Activated CD8-positive, alpha-beta T cell treated with anti-CD3 and anti-CD28 coated beads for 36 hours (primary cell): Measurements from ENCODE around the gene FMNL3. TPM values are rescaled to one million over a fixed set of nuclear protein-coding genes. Genes with fewer than 3 reads are reported as not detected.

Experiments used
- ATAC-seq: fragments of 200-7000 bp; cut with Tn5 transposase; one replicate; pipeline ENCODE4 v1.10.0; 2021; ENCODE audit warnings: mild to moderate bottlenecking, moderate library complexity
- CTCF ChIA-PET: fragments of 350-600 bp; sonication (Branson Sonifier 250); formaldehyde crosslinking; loops from one replicate; lab custom pipeline; 2021; ENCODE audit warnings: antibody characterized with exemption; lab: Charles Lee
- POLR2A ChIA-PET: fragments of 350-600 bp; sonication (Branson Sonifier 250); formaldehyde crosslinking; loops from one replicate; lab custom pipeline; 2021; ENCODE audit warnings: antibody characterized with exemption; lab: Charles Lee
- DNase-seq: peaks from one replicate; pipeline ENCODE4 v3.0.0-alpha.2; 2020
- H3K27ac Mint-ChIP-seq: one replicate; pipeline ENCODE4 v1.8.0; 2021; ENCODE audit warnings: mild to moderate bottlenecking, mixed read lengths
- H3K27me3 Mint-ChIP-seq: one replicate; pipeline ENCODE4 v1.8.0; 2021; ENCODE audit warnings: mixed read lengths
- H3K36me3 Mint-ChIP-seq: one replicate; pipeline ENCODE4 v1.8.0; 2021; ENCODE audit warnings: low read depth, mixed read lengths
- H3K4me1 Mint-ChIP-seq: one replicate; pipeline ENCODE4 v1.8.0; 2021; ENCODE audit warnings: low read depth, mixed read lengths
- H3K4me3 Mint-ChIP-seq: one replicate; pipeline ENCODE4 v1.8.0; 2021; ENCODE audit warnings: mild to moderate bottlenecking, moderate library complexity, mixed read lengths
- H3K9me3 Mint-ChIP-seq: one replicate; pipeline ENCODE4 v1.8.0; 2021; ENCODE audit warnings: mixed read lengths
- CTCF ChIP-seq: fragments of 200-600 bp; IDR thresholded peaks from one replicate; pipeline ENCODE4 v1.8.0; 2022; ENCODE audit warnings: antibody characterized with exemption, mild to moderate bottlenecking
- intact Hi-C: fragments of 100-400 bp; cut with micrococcal nuclease; formaldehyde crosslinking; loops from one replicate; pipeline ENCODE4 v1.10.0; 2022
- total RNA-seq, 2 experiments: library from RNA; stranded (reverse); gene quantifications; one replicate each; pipeline ENCODE4 v1.2.3, GENCODE V29; 2021

FMNL3 gene
- total RNA-seq, 2 experiments from 2014 or later = 22.8 to 23.5 TPM

GRCh38 chr12:49604856-49605255 lies 102.3 kb downstream of the FMNL3 start:
- Mint-ChIP-seq H3K4me1 (peaks cover 2% of the 10 kb centered on the region), H3K36me3 (no peaks in the 10 kb centered on the region), H3K9me3 (no peaks in the 10 kb centered on the region), H3K4me3 (no peak overlapping the region), H3K27ac (no peak overlapping the region), H3K27me3 (peaks cover 4% of the 10 kb centered on the region)
- intact Hi-C loops = no loop called here
- ChIA-PET CTCF (interaction anchor here (1.3 to 2.8 kb wide), 3 partner anchors 19 to 51 kb away, joined by 3 to 16 read pairs (median 3); no protein-coding TSS in a partner anchor), POLR2A (interaction anchor here (1.0 to 1.4 kb wide), 2 partner anchors 18 to 34 kb away, joined by 3 to 4 read pairs; no protein-coding TSS in a partner anchor)
- DNase-seq = no peak
- ATAC-seq = no peak
- no peak for TF ChIP-seq CTCF

GRCh38 chr12:49603721-49604120 lies 103.5 kb downstream of the FMNL3 start:
- ATAC-seq (no peak), DNase-seq (no peak)
- Mint-ChIP-seq H3K27ac (no peak overlapping the region), H3K9me3 (no peaks in the 10 kb centered on the region), H3K27me3 (peaks cover 1% of the 10 kb centered on the region), H3K36me3 (no peaks in the 10 kb centered on the region), H3K4me1 (peaks cover 2% of the 10 kb centered on the region), H3K4me3 (no peak overlapping the region)
- ChIA-PET POLR2A (no interaction called here), CTCF (interaction anchor here (1.3 to 2.8 kb wide), 4 partner anchors 10 to 50 kb away, joined by 3 to 16 read pairs (median 4); no protein-coding TSS in a partner anchor)
- intact Hi-C loops = no loop called here
- TF ChIP-seq CTCF = no peak

- ChIA-PET POLR2A (no interaction called here), CTCF (interaction anchor here (1.1 to 1.3 kb wide), 2 partner anchors 22 to 47 kb away, joined by 3 read pairs; no protein-coding TSS in a partner anchor)
- Mint-ChIP-seq H3K27ac (no peak overlapping the region), H3K4me3 (no peak overlapping the region), H3K9me3 (no peaks in the 10 kb centered on the region), H3K4me1 (peaks cover 2% of the 10 kb centered on the region), H3K36me3 (no peaks in the 10 kb centered on the region), H3K27me3 (no peaks in the 10 kb centered on the region)
- DNase-seq = no peak
- no peak for ATAC-seq
- TF ChIP-seq CTCF = no peak
- intact Hi-C loops = no loop called here
Observed at GRCh38 chr12:49599961-49600360, 107.2 kb downstream of the FMNL3 start.

GRCh38 chr12:49598527-49598926 lies 108.7 kb downstream of the FMNL3 start:
- Mint-ChIP-seq H3K4me3 (no peak overlapping the region), H3K27me3 (no peaks in the 10 kb centered on the region), H3K9me3 (no peaks in the 10 kb centered on the region), H3K4me1 (no peaks in the 10 kb centered on the region), H3K27ac (no peak overlapping the region), H3K36me3 (no peaks in the 10 kb centered on the region)
- ATAC-seq (no peak), DNase-seq (no peak)
- POLR2A ChIA-PET = no interaction called here
- no peak for TF ChIP-seq CTCF
- CTCF ChIA-PET = no interaction called here
- intact Hi-C loops = no loop called here

- Mint-ChIP-seq H3K36me3 (peaks cover 20% of the 10 kb centered on the region), H3K4me1 (no peaks in the 10 kb centered on the region), H3K27me3 (no peaks in the 10 kb centered on the region), H3K27ac (no peak overlapping the region), H3K4me3 (no peak overlapping the region), H3K9me3 (peaks cover 1% of the 10 kb centered on the region)
- intact Hi-C loops = no loop called here
- POLR2A ChIA-PET = interaction anchor here (0.9 kb wide), 1 partner anchor 34 kb away, joined by 4 read pairs; the partner anchor contains the start of gene PRPF40B
- DNase-seq (no peak), ATAC-seq (no peak)
- CTCF ChIA-PET = interaction anchor here (1.0 kb wide), 1 partner anchor 8 kb away, joined by 4 read pairs; no protein-coding TSS in a partner anchor
- TF ChIP-seq CTCF = no peak
Observed at GRCh38 chr12:49588721-49589516, 118.3 kb downstream of the FMNL3 start.
